Fibroblast of lung (primary cell): ENCODE results near the gene TOX3.

Experiments used
- EZH2 ChIP-seq: IDR thresholded peaks from 2 replicates; pipeline ENCODE4 v1.5.1; 2012; ENCODE audit warnings: low read length, control low read depth, mild to moderate bottlenecking; ENCODE audit errors: missing control alignments
- TF ChIP-seq, protein P1 (sequence below), 2 donors: IDR thresholded peaks in 1 of 2; conservative IDR thresholded peaks in 1 of 2; 1 replicate in 1 of 2; 2 replicates in 1 of 2; pipeline ENCODE4 v1.5.1; 2011 to 2012; ENCODE audit warnings: low read length in 2 of 2, control low read depth in 1 of 2, inconsistent platforms in 1 of 2, low read depth in 1 of 2, mild to moderate bottlenecking in 1 of 2

DNA sequence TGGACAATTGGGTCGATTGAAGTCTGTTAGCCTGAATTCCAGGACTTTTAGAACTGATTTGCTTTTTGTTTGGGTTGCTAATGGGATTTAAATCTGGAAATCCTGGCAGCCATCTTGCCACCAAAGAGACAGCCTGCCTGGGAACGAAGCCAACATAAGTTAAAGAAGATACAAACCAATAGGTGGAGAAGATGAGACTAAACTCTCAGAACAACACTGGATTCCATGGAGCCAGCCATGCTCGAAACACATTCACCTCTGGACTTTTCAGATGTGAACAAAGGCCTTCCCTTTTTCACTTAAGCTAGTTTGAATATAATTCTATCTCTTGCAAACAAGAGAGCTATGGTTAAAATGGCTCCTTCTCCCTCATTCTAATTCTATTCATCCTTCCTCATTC, 135.9 kb downstream of the TOX3 start:
- TF ChIP-seq, protein P1, sequence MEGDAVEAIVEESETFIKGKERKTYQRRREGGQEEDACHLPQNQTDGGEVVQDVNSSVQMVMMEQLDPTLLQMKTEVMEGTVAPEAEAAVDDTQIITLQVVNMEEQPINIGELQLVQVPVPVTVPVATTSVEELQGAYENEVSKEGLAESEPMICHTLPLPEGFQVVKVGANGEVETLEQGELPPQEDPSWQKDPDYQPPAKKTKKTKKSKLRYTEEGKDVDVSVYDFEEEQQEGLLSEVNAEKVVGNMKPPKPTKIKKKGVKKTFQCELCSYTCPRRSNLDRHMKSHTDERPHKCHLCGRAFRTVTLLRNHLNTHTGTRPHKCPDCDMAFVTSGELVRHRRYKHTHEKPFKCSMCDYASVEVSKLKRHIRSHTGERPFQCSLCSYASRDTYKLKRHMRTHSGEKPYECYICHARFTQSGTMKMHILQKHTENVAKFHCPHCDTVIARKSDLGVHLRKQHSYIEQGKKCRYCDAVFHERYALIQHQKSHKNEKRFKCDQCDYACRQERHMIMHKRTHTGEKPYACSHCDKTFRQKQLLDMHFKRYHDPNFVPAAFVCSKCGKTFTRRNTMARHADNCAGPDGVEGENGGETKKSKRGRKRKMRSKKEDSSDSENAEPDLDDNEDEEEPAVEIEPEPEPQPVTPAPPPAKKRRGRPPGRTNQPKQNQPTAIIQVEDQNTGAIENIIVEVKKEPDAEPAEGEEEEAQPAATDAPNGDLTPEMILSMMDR (conservative IDR thresholded peaks at IDR 0.05 in 1 of 2, IDR thresholded peaks at IDR 0.05 in 1 of 2; ENCODE audit: low read depth in 1 of 2, low read length in 2 of 2), result no peak
- TF ChIP-seq EZH2, result no peak
